HG03460 (cell line): ENCODE results near the gene SNX17.

Source experiments
- ATAC-seq: cut with Tn5 transposase; IDR thresholded peaks from one replicate; pipeline ENCODE4 v1.9.1; 2021; ENCODE audit not compliant: unreplicated experiment

SNX17 gene

DNA sequence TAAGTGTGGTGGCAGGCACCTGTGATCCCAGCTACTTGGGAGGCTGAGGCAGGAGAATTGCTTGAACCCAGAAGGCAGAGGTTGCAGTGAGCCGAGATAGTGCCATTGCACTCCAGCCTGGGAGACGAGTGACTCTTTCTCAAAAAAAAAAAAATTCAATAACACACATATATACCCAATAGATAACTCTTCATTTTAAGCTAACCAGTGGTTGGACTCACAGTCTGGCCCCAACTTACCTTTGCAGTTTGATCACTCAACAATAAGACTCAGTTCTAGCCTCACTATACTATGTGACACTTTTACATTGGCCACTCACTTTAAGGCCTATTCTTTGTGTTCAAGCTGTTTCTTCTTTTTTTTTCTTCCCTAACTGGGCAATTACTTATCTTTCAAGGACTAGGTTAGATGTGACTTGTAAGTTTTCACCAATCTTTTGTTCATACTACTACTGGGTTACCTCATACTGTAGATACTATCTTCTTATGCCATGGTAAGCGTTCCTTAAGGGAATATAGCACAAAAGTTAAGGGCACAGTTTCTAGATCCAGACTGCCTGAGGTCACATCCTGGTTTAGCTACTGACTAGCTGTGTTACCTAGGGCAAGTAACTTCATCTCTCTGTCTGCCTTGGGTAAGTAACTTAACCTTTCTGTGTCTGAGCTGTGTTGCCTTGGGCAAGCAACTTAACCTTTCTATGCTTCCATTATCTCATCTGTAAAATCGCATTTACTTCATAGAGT lies 7.6 kb upstream of the SNX17 start:
- no peak for ATAC-seq

- ATAC-seq, result no peak
These were observed 6.5 kb upstream of the SNX17 start for GRCh38 chr2:27363933-27364332.

- peak; percentile 3 for ATAC-seq
These were observed 868 bp upstream of the SNX17 start for GRCh38 chr2:27369471-27370025.

GRCh38 chr2:27370816-27371620 lies 602 bp downstream of the SNX17 start:
- ATAC-seq, result peak; percentile 28

DNA sequence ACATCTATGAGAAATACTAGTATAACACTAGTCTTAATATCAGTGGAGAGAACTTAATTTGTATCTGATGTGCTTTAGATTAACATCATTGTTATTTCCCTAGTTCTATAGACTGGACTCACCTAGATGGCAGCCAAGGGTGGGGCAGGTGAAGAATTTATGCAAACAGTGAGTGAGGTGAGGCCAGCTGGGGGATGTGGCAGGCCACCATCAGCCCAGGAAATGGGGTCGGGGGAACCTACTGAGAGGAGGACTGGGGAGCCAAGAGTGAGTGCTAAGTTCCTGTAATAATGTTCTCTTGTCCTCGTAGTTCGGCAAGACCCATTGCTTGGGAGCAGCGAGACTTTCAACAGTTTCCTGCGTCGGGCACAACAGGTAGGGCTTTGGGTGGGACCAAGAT lies 2.5 kb downstream of the SNX17 start:
- ATAC-seq, result no peak

- ATAC-seq, result no peak
These were observed 3.2 kb downstream of the SNX17 start for GRCh38 chr2:27373567-27373966.

GRCh38 chr2:27375513-27376099 lies 5.2 kb downstream of the SNX17 start:
- no peak for ATAC-seq

GRCh38 chr2:27376151-27376865 lies 5.9 kb downstream of the SNX17 start:
- ATAC-seq, result no peak

- no peak for ATAC-seq
These were observed 6.6 kb downstream of the SNX17 start for GRCh38 chr2:27376866-27377617.

GRCh38 chr2:27377618-27378095 lies 7.2 kb downstream of the SNX17 start:
- no peak for ATAC-seq

DNA sequence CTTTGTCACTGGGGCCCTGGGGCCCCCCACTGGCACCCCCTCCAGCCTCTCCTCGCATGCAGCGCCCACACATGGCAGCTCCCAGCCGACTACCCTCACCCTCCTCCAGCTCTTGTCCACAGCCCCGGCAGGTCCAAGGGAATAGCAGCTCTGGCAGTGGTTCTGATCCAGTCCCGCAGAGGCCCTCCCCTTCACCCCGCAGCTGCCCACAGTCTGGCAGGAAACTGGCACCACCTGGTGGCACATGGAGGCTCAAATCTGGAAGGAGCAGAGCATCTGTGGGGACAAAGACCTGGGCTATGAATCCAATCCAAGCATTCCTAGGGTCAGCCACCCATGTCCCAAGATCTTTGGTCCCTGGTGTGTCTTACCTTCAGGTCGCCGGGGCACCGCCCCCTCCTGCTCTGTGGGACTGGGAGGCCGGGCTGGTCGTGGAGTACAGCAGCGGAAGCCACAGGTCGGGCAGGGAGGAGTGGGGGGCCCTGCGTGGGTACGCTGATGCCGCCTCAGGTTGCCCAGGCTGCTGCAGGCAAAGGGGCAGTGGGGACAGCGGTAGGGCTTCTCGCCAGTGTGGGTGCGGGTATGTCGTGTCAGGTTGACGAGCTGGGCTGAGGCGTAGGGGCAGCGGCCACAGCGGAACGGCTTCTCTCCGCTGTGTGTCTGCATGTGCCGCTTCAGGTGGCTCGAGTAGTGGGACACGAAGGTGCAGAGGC lies 7.8 kb downstream of the SNX17 start:
- ATAC-seq, result no peak

DNA sequence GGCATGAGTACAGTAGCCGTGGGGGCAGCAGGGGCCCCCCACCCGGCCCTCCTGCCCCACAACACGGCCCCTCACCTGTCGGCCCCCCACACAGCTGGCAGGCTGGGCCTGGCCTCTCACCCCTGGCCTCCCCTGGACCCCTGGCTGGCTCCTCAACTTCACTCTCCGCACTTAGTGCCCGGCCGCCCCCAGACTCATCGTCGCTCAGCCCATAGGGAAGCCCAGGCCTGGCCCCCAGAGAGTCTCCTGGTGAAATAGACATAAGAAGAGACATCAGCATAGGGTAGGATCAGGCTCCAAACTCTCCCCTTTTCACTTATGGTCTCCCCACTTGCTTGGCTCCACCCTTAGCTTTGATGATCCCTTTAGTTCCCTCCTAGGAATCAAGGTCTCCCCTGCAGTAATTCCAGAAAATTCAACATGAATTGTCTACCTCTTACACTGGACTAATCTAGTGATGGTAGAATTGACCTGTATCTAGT lies 8.4 kb downstream of the SNX17 start:
- ATAC-seq, result no peak

DNA sequence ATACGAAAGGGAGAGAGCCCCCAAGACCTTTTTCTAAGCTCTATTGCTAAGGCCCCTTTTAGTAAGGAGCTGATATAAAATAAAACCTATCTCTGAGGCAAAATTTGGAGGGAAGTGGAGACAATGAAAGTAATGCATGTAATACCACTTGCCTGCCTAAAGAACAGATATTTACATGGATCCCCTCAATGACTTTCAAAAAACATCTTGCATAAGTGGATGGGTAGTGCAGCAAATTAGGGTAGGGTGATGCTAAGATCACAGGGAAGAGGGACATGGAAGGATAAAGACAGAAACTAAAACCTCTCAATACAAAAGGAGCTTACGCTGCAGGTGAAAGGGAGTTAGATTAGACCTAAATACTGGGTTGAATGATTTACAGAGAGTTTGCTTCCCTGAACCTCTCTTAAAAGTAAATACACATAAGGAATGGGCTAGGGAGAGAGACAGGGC lies 9.0 kb downstream of the SNX17 start:
- ATAC-seq, result no peak

- ATAC-seq, result peak; percentile 27
These were observed 9.6 kb downstream of the SNX17 start for GRCh38 chr2:27379836-27380625.

GRCh38 chr2:27380626-27381545 lies 10.5 kb downstream of the SNX17 start, which contains the start of gene ZNF513:
TSS of gene ZNF513 (minus strand) at chr2:27380734. CDS start at chr2:27380526, 208 bp downstream.
- ATAC-seq, result peak; percentile 81

DNA sequence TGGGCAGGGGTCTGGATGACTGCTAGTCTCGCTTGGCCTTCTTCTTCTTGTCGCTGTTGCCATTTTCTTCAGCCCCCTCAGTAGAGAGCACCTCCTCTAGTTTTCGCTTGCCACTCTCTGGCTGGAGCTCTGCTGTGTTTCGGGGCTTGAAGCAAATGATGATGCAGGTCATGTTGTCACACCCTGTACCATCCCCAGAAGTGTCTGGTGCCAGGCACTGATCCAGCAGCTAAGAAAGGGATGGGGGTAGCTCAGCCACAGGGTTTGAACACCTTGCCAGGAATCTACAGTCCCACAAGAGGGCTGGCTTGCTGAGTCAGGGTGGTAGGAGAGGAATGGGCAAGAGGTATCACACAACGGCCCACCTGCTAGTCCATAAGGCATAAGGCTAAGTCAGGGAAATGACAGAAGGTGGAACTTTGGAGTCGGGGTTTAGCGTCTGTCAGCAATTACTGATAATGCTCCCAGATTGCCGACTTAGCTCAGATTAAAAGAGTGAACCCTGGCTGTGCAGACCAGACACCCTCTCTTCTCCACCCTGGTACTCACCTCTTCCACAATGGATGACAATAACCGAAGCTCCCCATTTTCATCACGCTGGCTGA lies 11.3 kb downstream of the SNX17 start:
- ATAC-seq, result no peak
